SU-DHL-6 (cell line): ENCODE data around the gene WIPF3.

Experiments
- CTCF ChIP-seq: fragments of 200-600 bp; sonication (generic); IDR thresholded peaks from one replicate; pipeline ENCODE4 v1.5.1; 2017; ENCODE audit warnings: antibody characterized with exemption, mild to moderate bottlenecking, low read length, moderate library complexity; ENCODE audit not compliant: insufficient read depth, poor library complexity, severe bottlenecking
- EZH2phosphoT487 ChIP-seq: fragments of 200-600 bp; sonication (generic), shearing (Covaris generic); conservative IDR thresholded peaks from 2 replicates; pipeline ENCODE4 v1.6.1; 2018; ENCODE audit warnings: mild to moderate bottlenecking, antibody characterized with exemption, low read length, moderate library complexity, mixed read lengths

- TF ChIP-seq CTCF, result no peak
- no peak for TF ChIP-seq EZH2phosphoT487
These were observed 43.0 kb upstream of the WIPF3 start for GRCh38 chr7:29763266-29763665.
